Measurements from ENCODE around the gene ATG9B.

- TF ChIP-seq CTCF (IDR thresholded peaks at IDR 0.05; ENCODE audit: low read length) (no peak), EZH2 (optimal IDR thresholded peaks at IDR 0.05; ENCODE audit: low read depth, low read length) (no peak)
Observed at GRCh38 chr7:150997817-150998216, 26.5 kb downstream of the ATG9B start.

Measured in MM.1S (cell line).